T-cell (primary cell): ENCODE data around the gene FOXJ2. TPM values are rescaled to one million over a fixed set of nuclear protein-coding genes. Genes with fewer than 3 reads are reported as not detected.
"Not testable (repeated sequence)": the region's sequence is repeated elsewhere in the genome, so short reads cannot be mapped to it uniquely, and the experiment has no call there.

ENCODE experiments used
- ATAC-seq, 4 experiments: fragments of 200-7000 bp in 3 of 4; fragments of 150-1000 bp in 1 of 4; cut with Tn5 transposase; replicated peaks in 1 of 4; 1 replicate in 3 of 4; 2 replicates in 1 of 4; pipeline ENCODE4 v1.10.0; 2021; ENCODE audit warnings: moderate library complexity in 3 of 4, mild to moderate bottlenecking in 2 of 4, moderate number of reproducible peaks in 1 of 4
- CTCF ChIA-PET, 2 donors: fragments of 300-600 bp; sonication (Branson Sonifier 250); formaldehyde crosslinking; loops; one replicate each; lab custom pipeline; 2022; ENCODE audit warnings: antibody characterized with exemption in 2 of 2; lab: Charles Lee
- POLR2A ChIA-PET, 2 donors: fragments of 300-600 bp; sonication (Branson Sonifier 250); formaldehyde crosslinking; loops; one replicate each; lab custom pipeline; 2022; ENCODE audit warnings: antibody characterized with exemption in 2 of 2; lab: Charles Lee
- DNase-seq, 35 experiments: peaks; one replicate each; pipeline versions ENCODE4 v3.0.0 to v3.0.0-alpha.2; 2013 to 2023
- H3K27ac ChIP-seq: one replicate; pipeline ENCODE4 v1.5.1; 2013; ENCODE audit warnings: low read length
- H3K27me3 ChIP-seq, 2 experiments: replicated peaks in 1 of 2; 1 replicate in 1 of 2; 2 replicates in 1 of 2; pipeline versions ENCODE4 v1.6.1 to v1.7.0; 2013; ENCODE audit warnings: low read length in 1 of 2, mixed read lengths in 1 of 2; ENCODE audit not compliant: control insufficient read depth in 2 of 2, insufficient read depth in 2 of 2; ENCODE audit errors: extremely low read depth in 1 of 2
- H3K36me3 ChIP-seq, 2 donors: 1 replicate in 1 of 2; 2 replicates in 1 of 2; pipeline versions ENCODE4 v1.6.1 to v1.7.0; 2013; ENCODE audit warnings: low read length in 1 of 2; ENCODE audit not compliant: control insufficient read depth in 2 of 2, insufficient read depth in 1 of 2; ENCODE audit errors: extremely low read depth in 1 of 2
- H3K4me1 ChIP-seq, 2 experiments: 1 replicate in 1 of 2; 2 replicates in 1 of 2; pipeline versions ENCODE4 v1.6.1 to v1.7.0; 2013; ENCODE audit warnings: low read length in 2 of 2, mixed read lengths in 1 of 2; ENCODE audit not compliant: insufficient read depth in 2 of 2, control insufficient read depth in 1 of 2; ENCODE audit errors: extremely low read depth in 1 of 2
- H3K4me3 ChIP-seq, 2 donors: 1 replicate in 1 of 2; 2 replicates in 1 of 2; pipeline versions ENCODE4 v1.5.1 to v1.7.0; 2013; ENCODE audit warnings: mild to moderate bottlenecking in 2 of 2, low read length in 1 of 2, moderate library complexity in 1 of 2; ENCODE audit not compliant: control insufficient read depth in 1 of 2; ENCODE audit errors: extremely low read depth in 1 of 2
- H3K9me3 ChIP-seq: 2 replicates; pipeline ENCODE4 v1.7.0; 2013
- H3K27ac Mint-ChIP-seq, 2 donors: one replicate each; pipeline ENCODE4 v1.8.0; 2020 to 2021; ENCODE audit warnings: mild to moderate bottlenecking in 2 of 2, mixed read lengths in 2 of 2
- H3K27me3 Mint-ChIP-seq, 2 donors: one replicate each; pipeline ENCODE4 v1.8.0; 2021 to 2022; ENCODE audit warnings: mixed read lengths in 2 of 2
- H3K36me3 Mint-ChIP-seq: one replicate; pipeline ENCODE4 v1.8.0; 2021; ENCODE audit warnings: mixed read lengths
- H3K4me1 Mint-ChIP-seq, 3 donors: one replicate each; pipeline ENCODE4 v1.8.0; 2020 to 2022; ENCODE audit warnings: mixed read lengths in 3 of 3, mild to moderate bottlenecking in 1 of 3
- H3K4me3 Mint-ChIP-seq, 3 donors: one replicate each; pipeline ENCODE4 v1.8.0; 2020 to 2022; ENCODE audit warnings: mild to moderate bottlenecking in 3 of 3, mixed read lengths in 3 of 3, moderate library complexity in 3 of 3
- H3K9me3 Mint-ChIP-seq, 3 donors: one replicate each; pipeline ENCODE4 v1.8.0; 2020 to 2022; ENCODE audit warnings: mixed read lengths in 3 of 3
- WGBS: methylation state at CpG from one replicate; pipeline ENCODE4 v1.1.5; 2013; ENCODE audit warnings: missing lambda C conversion rate; ENCODE audit not compliant: insufficient coverage; 5-methylcytosine and 5-hydroxymethylcytosine counted together
- total RNA-seq, 35 experiments: library from RNA in 6 of 35; stranded (reverse) in 6 of 35; fragments of 120-200 nt in 1 of 35; gene quantifications; one replicate each; pipeline versions ENCODE4 v1.2.1 to v1.2.4 and lab custom pipeline; 2013 to 2026

FOXJ2 gene
- total RNA-seq, 5 donors from 2014 or later (not counting 1 experiment from before 2014, with no cell fraction given) = 24.5 to 31.9 (median 28.2) TPM

DNA sequence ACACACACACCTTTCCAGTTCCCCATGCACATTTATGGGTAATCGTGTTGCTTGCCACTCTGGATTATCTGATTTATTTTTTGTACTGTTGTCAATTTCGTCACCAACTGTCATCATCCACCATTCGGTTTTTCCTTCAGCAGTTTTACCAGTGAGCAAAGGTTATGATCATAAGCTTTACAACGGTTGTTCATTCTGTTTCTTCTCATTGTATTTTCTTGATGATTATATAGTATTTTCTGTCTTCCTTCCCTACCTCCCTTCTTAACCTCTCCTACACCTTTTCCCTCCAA is 50.2 kb downstream of the FOXJ2 start:
- WGBS = no CpG with 5 or more reads among the region's 4 CpGs
- no peaks in the 10 kb centered on the region for H3K9me3 Mint-ChIP-seq
- Histone ChIP-seq H3K27me3 (no peaks in the 10 kb centered on the region), H3K27ac (peak overlapping the region; percentile 95), H3K4me3 (peak overlapping the region; percentile 78 to 94), H3K4me1 (peaks cover 40 to 44% of the 10 kb centered on the region in 2 experiments), H3K36me3 (peaks cover 0 to 10% of the 10 kb centered on the region in 2 donors), H3K9me3 (no peaks in the 10 kb centered on the region)
- DNase-seq (no peak), ATAC-seq (no peak)
- H3K27ac Mint-ChIP-seq = peak overlapping the region; percentile 94
- ChIA-PET CTCF (interaction anchor here (0.7 to 1.1 kb wide), 2 partner anchors 26 to 134 kb away, joined by 5 to 7 read pairs; no protein-coding TSS in a partner anchor), POLR2A (interaction anchor here (0.5 to 2.4 kb wide), 4 partner anchors 16 to 146 kb away, joined by 3 to 8 read pairs (median 5); partner anchors contain the start of genes C3AR1 (in 1 of the 2) and SLC2A3 (in 1 of the 2))
- H3K36me3 Mint-ChIP-seq = peaks cover 11% of the 10 kb centered on the region
- no peaks in the 10 kb centered on the region for H3K27me3 Mint-ChIP-seq
- peak overlapping the region; percentile 95 to 97 (median 95) for H3K4me3 Mint-ChIP-seq
- peaks cover 76 to 88% (median 81%) of the 10 kb centered on the region in 3 donors for H3K4me1 Mint-ChIP-seq

DNA sequence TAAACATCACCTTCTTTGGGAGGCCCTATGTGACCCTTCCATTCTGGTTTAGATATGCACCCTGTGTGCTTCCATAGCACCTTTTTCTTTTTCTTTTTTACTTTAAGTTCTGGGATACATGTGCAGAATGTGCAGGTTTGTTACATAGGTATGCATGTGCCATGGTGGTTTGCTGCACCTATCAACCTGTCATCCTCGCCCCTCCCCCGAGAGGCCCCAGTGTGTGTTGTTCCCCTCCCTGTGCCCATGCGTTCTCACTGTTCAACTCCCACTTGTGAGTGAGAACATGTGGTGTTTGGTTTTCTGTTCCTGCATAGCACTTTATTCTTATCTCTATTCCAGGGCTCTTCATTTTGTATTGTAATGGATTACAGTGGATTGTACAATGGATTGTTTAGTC is 51.8 kb downstream of the FOXJ2 start:
- Mint-ChIP-seq H3K36me3 (peaks cover 15% of the 10 kb centered on the region), H3K4me3 (peak overlapping the region; percentile 95 to 97 (median 95)), H3K4me1 (peaks cover 75 to 86% (median 81%) of the 10 kb centered on the region in 3 donors), H3K27ac (peak overlapping the region; percentile 81 to 83)
- H3K4me3 ChIP-seq, ATAC-seq, H3K27me3 Mint-ChIP-seq, CTCF ChIA-PET, H3K27ac ChIP-seq, H3K9me3 ChIP-seq, H3K9me3 Mint-ChIP-seq, H3K27me3 ChIP-seq: not testable (repeated sequence)
- peak in 2 of 35 experiments; percentile 7 to 11 for DNase-seq
- peaks cover 0 to 10% of the 10 kb centered on the region in 2 donors for H3K36me3 ChIP-seq
- WGBS = no CpG with 5 or more reads among the region's 3 CpGs
- POLR2A ChIA-PET = interaction anchor here in 1 of 2 donors (0.7 kb wide), 1 partner anchor 123 kb away, joined by 4 read pairs; no protein-coding TSS in a partner anchor
- peaks cover 46 to 47% of the 10 kb centered on the region in 2 experiments for H3K4me1 ChIP-seq

DNA sequence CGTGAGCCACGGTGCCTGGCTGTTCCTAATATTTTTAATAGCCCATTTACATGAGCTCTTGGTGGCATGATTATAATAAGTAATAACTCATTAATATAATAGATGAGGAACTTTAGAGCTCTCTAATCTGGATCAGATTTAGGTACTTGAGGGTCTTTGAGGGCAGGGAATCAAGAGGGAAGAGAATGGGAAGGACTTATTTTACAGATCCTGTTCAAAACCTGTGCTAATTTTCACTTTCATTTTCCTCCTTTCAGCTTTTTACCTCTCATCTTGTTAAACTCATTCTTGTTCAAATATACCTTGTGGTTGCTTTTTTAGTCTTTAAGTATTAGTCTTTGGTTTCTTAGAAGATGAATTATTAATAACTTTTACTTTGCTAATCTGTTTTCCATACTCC is 55.1 kb downstream of the FOXJ2 start:
- Histone ChIP-seq H3K4me3 (no peak overlapping the region), H3K27me3 (no peaks in the 10 kb centered on the region), H3K9me3 (no peaks in the 10 kb centered on the region), H3K36me3 (peaks cover 6 to 41% of the 10 kb centered on the region in 2 donors), H3K27ac (peak overlapping the region; percentile 68), H3K4me1 (peaks cover 33 to 45% of the 10 kb centered on the region in 2 experiments)
- Mint-ChIP-seq H3K27me3 (no peaks in the 10 kb centered on the region), H3K27ac (peak overlapping the region; percentile 87 to 94), H3K4me1 (peaks cover 63 to 68% (median 68%) of the 10 kb centered on the region in 3 donors), H3K9me3 (no peaks in the 10 kb centered on the region), H3K4me3 (peak overlapping the region; percentile 54 to 78 (median 65)), H3K36me3 (peaks cover 44% of the 10 kb centered on the region)
- CTCF ChIA-PET = interaction anchor here (0.6 to 2.3 kb wide), 8 partner anchors 10 to 906 kb away, joined by 3 to 17 read pairs (median 3); no protein-coding TSS in a partner anchor
- POLR2A ChIA-PET = interaction anchor here (0.5 to 1.8 kb wide), 4 partner anchors 9 to 124 kb away, joined by 4 to 7 read pairs (median 6); no protein-coding TSS in a partner anchor
- DNase-seq (peak in 1 of 35 experiments; percentile 41), ATAC-seq (no peak)
- WGBS = no CpG with 5 or more reads among the region's 2 CpGs

DNA sequence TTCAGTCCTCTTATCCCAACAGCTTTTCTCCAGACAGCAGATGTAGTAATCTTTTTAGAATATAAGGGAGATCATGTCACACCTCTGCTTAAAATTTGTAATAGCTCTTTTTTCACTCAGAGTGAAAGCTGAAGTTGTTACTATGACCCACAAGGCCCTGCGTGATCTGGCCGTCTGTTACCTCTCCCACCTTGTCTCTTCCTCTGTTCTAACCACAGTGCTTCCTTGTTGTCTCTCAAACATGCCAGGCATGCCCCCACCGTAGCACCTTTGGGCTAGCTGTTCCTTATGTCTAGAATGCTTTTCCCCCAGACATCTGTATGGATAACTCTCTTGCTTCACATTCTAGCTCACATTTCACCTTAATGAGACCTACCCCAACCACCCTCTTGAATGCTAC is 56.1 kb downstream of the FOXJ2 start:
- Histone ChIP-seq H3K4me1 (peaks cover 25 to 36% of the 10 kb centered on the region in 2 experiments), H3K4me3 (peak overlapping the region in 1 of 2 donors; percentile 3), H3K36me3 (peaks cover 6 to 50% of the 10 kb centered on the region in 2 donors), H3K9me3 (no peaks in the 10 kb centered on the region), H3K27ac (peak overlapping the region; percentile 68), H3K27me3 (no peaks in the 10 kb centered on the region)
- ATAC-seq (peak; percentile 92 to 99 (median 98)), DNase-seq (peak in 32 of 35 experiments; percentile 15 to 73 (median 32))
- CTCF ChIA-PET = interaction anchor here (0.5 to 2.3 kb wide), 13 partner anchors 11 to 947 kb away, joined by 3 to 17 read pairs (median 3); no protein-coding TSS in a partner anchor
- H3K9me3 Mint-ChIP-seq = no peaks in the 10 kb centered on the region
- H3K36me3 Mint-ChIP-seq = peaks cover 50% of the 10 kb centered on the region
- POLR2A ChIA-PET = interaction anchor here (0.5 to 1.8 kb wide), 6 partner anchors 10 to 170 kb away, joined by 3 to 4 read pairs (median 3); partner anchors contain the start of gene C3AR1 (in 1 of the 2)
- WGBS = 0% methylated on average over 3 of the region's 3 CpGs
- no peaks in the 10 kb centered on the region for H3K27me3 Mint-ChIP-seq
- H3K27ac Mint-ChIP-seq = peak overlapping the region; percentile 87 to 94
- peaks cover 57 to 59% (median 58%) of the 10 kb centered on the region in 3 donors for H3K4me1 Mint-ChIP-seq
- peak overlapping the region; percentile 54 to 78 (median 65) for H3K4me3 Mint-ChIP-seq

DNA sequence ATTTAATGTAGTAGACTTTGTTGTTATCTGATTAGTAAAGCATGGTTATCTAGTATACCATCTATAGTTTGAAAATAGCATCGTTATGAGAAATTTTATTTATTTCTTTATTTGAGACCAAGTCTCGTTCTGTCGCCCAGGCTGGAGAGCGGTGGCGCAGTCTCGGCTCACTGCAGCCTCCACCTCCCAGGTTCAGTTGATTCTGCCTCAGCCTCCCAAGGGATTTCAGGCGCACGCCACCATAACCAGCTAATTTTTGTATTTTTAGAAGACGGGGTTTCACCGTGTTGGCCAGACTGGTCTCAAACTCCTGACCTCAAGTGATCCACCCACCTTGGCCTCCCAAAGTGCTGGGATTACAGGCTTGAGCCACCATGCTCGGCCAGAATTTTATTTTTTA is 56.8 kb downstream of the FOXJ2 start:
- H3K36me3 ChIP-seq = peaks cover 6 to 57% of the 10 kb centered on the region in 2 donors
- H3K27ac ChIP-seq = peak overlapping the region; percentile 68
- 100% methylated on average over 3 of the region's 11 CpGs for WGBS
- not testable (repeated sequence) for H3K9me3 Mint-ChIP-seq, H3K27me3 ChIP-seq, H3K27me3 Mint-ChIP-seq, H3K9me3 ChIP-seq, H3K4me3 ChIP-seq, ATAC-seq, DNase-seq
- POLR2A ChIA-PET = interaction anchor here in 1 of 2 donors (0.9 to 1.8 kb wide), 2 partner anchors 11 to 23 kb away, joined by 3 to 4 read pairs; partner anchors contain the start of gene C3AR1
- H3K4me1 Mint-ChIP-seq = peaks cover 50 to 52% (median 51%) of the 10 kb centered on the region in 3 donors
- H3K4me3 Mint-ChIP-seq = peak overlapping the region in 2 of 3 donors; percentile 54 to 78
- CTCF ChIA-PET = interaction anchor here in 1 of 2 donors (0.6 to 2.3 kb wide), 4 partner anchors 11 to 837 kb away, joined by 3 to 17 read pairs (median 4); no protein-coding TSS in a partner anchor
- H3K27ac Mint-ChIP-seq = peak overlapping the region; percentile 87 to 94
- peaks cover 53% of the 10 kb centered on the region for H3K36me3 Mint-ChIP-seq
- peaks cover 19 to 29% of the 10 kb centered on the region in 2 experiments for H3K4me1 ChIP-seq

GRCh38 chr12:8089716-8090115 is 57.2 kb downstream of the FOXJ2 start:
- POLR2A ChIA-PET = no interaction called here
- Histone ChIP-seq H3K27ac (no peak overlapping the region), H3K4me3 (no peak overlapping the region), H3K27me3 (no peaks in the 10 kb centered on the region), H3K9me3 (no peaks in the 10 kb centered on the region), H3K36me3 (peaks cover 6 to 62% of the 10 kb centered on the region in 2 donors), H3K4me1 (peaks cover 17 to 28% of the 10 kb centered on the region in 2 experiments)
- Mint-ChIP-seq H3K4me3 (peak overlapping the region in 1 of 3 donors; percentile 78), H3K36me3 (peaks cover 51% of the 10 kb centered on the region), H3K4me1 (peaks cover 46 to 47% (median 47%) of the 10 kb centered on the region in 3 donors), H3K27me3 (no peaks in the 10 kb centered on the region), H3K9me3 (no peaks in the 10 kb centered on the region), H3K27ac (peak overlapping the region; percentile 43 to 44)
- CTCF ChIA-PET = interaction anchor here in 1 of 2 donors (0.7 kb wide), 1 partner anchor 167 kb away, joined by 3 read pairs; no protein-coding TSS in a partner anchor
- ATAC-seq (no peak), DNase-seq (no peak)
- WGBS = 100% methylated on average over 1 of the region's 5 CpGs
